CD4-positive, alpha-beta memory T cell (primary cell): ENCODE results near the gene NR1D1. TPM values are rescaled to one million over a fixed set of nuclear protein-coding genes. Genes with fewer than 3 reads are reported as not detected.

Experiments used
- CTCF ChIA-PET: fragments of 350-600 bp; sonication (Branson Sonifier 250); formaldehyde crosslinking; loops from one replicate; lab custom pipeline; 2021; ENCODE audit warnings: inconsistent platforms; ENCODE audit not compliant: partially characterized antibody; lab: Charles Lee
- POLR2A ChIA-PET: fragments of 350-600 bp; sonication (Branson Sonifier 250); formaldehyde crosslinking; loops from one replicate; lab custom pipeline; 2021; ENCODE audit not compliant: partially characterized antibody; lab: Charles Lee
- DNase-seq, 5 donors: peaks; one replicate each; pipeline versions ENCODE4 v3.0.0 to v3.0.0-alpha.2; 2020 to 2022; ENCODE audit warnings: mixed read lengths in 1 of 5
- H3K27ac ChIP-seq: one replicate; pipeline ENCODE4 v1.7.0; 2013; ENCODE audit warnings: low read depth, low read length
- H3K27me3 ChIP-seq: 2 replicates; pipeline ENCODE4 v1.7.0; 2013; ENCODE audit warnings: mild to moderate bottlenecking, low read length, moderate library complexity; ENCODE audit not compliant: insufficient read depth
- H3K36me3 ChIP-seq: 2 replicates; pipeline ENCODE4 v1.7.0; 2013; ENCODE audit warnings: mild to moderate bottlenecking, low read length, moderate library complexity; ENCODE audit not compliant: insufficient read depth
- H3K4me1 ChIP-seq: 2 replicates; pipeline ENCODE4 v1.7.0; 2013; ENCODE audit warnings: mild to moderate bottlenecking, low read length, moderate library complexity; ENCODE audit not compliant: insufficient read depth
- H3K4me3 ChIP-seq, 2 donors: one replicate each; pipeline ENCODE4 v1.7.0; 2013; ENCODE audit warnings: low read length in 2 of 2, mild to moderate bottlenecking in 1 of 2
- H3K9me3 ChIP-seq, 2 donors: one replicate each; pipeline ENCODE4 v1.7.0; 2013; ENCODE audit warnings: low read length in 2 of 2, control low read depth in 1 of 2; ENCODE audit not compliant: control insufficient read depth in 1 of 2
- H3K27ac Mint-ChIP-seq, 7 donors: one replicate each; pipeline ENCODE4 v1.8.0; 2020 to 2021; ENCODE audit warnings: mixed read lengths in 7 of 7, mild to moderate bottlenecking in 6 of 7, inconsistent platforms in 3 of 7, moderate library complexity in 3 of 7
- H3K27me3 Mint-ChIP-seq, 2 donors: one replicate each; pipeline ENCODE4 v1.8.0; 2020 to 2021; ENCODE audit warnings: mixed read lengths in 2 of 2
- H3K36me3 Mint-ChIP-seq, 2 donors: one replicate each; pipeline ENCODE4 v1.8.0; 2020 to 2021; ENCODE audit warnings: mixed read lengths in 2 of 2, inconsistent platforms in 1 of 2, mild to moderate bottlenecking in 1 of 2
- H3K4me1 Mint-ChIP-seq, 4 donors: one replicate each; pipeline ENCODE4 v1.8.0; 2020 to 2021; ENCODE audit warnings: mixed read lengths in 4 of 4, mild to moderate bottlenecking in 1 of 4
- H3K4me3 Mint-ChIP-seq, 8 donors: one replicate each; pipeline ENCODE4 v1.8.0; 2020 to 2021; ENCODE audit warnings: mixed read lengths in 8 of 8, mild to moderate bottlenecking in 7 of 8, moderate library complexity in 6 of 8, inconsistent platforms in 3 of 8
- H3K9me3 Mint-ChIP-seq, 8 donors: one replicate each; pipeline ENCODE4 v1.8.0; 2020 to 2021; ENCODE audit warnings: mixed read lengths in 8 of 8, mild to moderate bottlenecking in 5 of 8, inconsistent platforms in 3 of 8, moderate library complexity in 1 of 8
- intact Hi-C: fragments of 100-400 bp; cut with micrococcal nuclease; formaldehyde crosslinking; loops from one replicate; pipeline ENCODE4 v1.15.1; 2023
- polyA plus RNA-seq, 2 donors: library from polyadenylated mRNA; unstranded; fragments of 300-500 nt; fragmentation: Illumina TruSeq; gene quantifications; one replicate each; pipeline ENCODE4 v1.2.3, GENCODE V29; 2021
- total RNA-seq, 2 experiments: library from RNA; stranded (reverse); gene quantifications; one replicate each; pipeline ENCODE4 v1.2.3, GENCODE V29; 2021

The NR1D1 gene
- total and polyA plus RNA-seq, 4 experiments from 2014 or later = 5.7 to 15.1 (median 13.6) TPM

DNA sequence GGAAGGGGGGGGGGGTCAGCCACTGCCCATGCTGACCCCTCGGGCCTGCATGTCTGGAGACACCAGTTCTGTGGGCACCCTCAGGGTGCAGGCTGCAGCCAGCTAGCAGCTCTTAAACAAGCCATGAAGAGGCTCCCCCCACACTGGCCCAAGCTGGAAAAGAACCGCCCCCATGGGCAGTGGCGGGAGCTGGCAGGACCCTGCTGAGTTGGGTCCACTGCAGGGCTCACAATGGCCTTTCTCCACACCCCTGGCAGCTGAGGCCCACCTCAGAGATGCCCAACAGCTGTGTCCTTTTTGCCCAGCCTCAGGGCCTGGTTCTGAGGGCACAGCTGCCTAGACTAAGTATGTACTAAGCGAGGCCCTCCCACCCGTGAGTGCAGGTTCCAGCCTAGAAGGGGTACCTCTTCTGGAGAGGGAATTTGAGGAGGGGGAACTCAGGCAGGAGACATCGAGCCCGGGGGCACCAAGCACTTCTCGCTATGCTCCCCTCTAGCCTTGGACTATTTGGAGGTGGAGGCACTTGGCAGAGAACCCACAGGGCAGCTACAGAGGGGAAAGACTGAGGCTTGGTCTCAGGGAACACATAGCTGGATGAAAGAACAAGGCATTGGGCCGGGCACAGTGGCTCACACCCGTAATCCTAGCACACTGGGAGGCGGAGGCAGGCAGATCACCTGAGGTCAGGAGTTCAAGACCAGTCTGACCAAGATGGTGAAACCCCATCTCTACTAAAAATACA is 34.4 kb downstream of the NR1D1 start:
- DNase-seq = no peak
- CTCF ChIA-PET = interaction anchor here (0.9 to 26.4 kb wide), 11 partner anchors 10 to 125 kb away, joined by 3 to 543 read pairs (median 8); partner anchors contain the start of gene NR1D1
- intact Hi-C loops = no loop called here
- H3K27me3 ChIP-seq = no peaks in the 10 kb centered on the region
- peaks cover 59 to 87% (median 72%) of the 10 kb centered on the region in 4 donors for H3K4me1 Mint-ChIP-seq
- peak overlapping the region in 5 of 8 donors; percentile 15 to 96 (median 41) for H3K4me3 Mint-ChIP-seq
- no peak overlapping the region for H3K27ac ChIP-seq
- H3K9me3 ChIP-seq = no peaks in the 10 kb centered on the region
- H3K27ac Mint-ChIP-seq = peak overlapping the region; percentile 6 to 96 (median 88)
- H3K4me1 ChIP-seq = peaks cover 83% of the 10 kb centered on the region
- no peaks in the 10 kb centered on the region for H3K36me3 ChIP-seq
- no peaks in the 10 kb centered on the region for H3K27me3 Mint-ChIP-seq
- H3K9me3 Mint-ChIP-seq = no peaks in the 10 kb centered on the region
- peaks cover 0 to 5% of the 10 kb centered on the region in 2 donors for H3K36me3 Mint-ChIP-seq
- POLR2A ChIA-PET = interaction anchor here (0.7 to 15.8 kb wide), 10 partner anchors 9 to 75 kb away, joined by 3 to 304 read pairs (median 10); partner anchors contain the start of genes CASC3, MED24 and NR1D1
- no peak overlapping the region for H3K4me3 ChIP-seq

DNA sequence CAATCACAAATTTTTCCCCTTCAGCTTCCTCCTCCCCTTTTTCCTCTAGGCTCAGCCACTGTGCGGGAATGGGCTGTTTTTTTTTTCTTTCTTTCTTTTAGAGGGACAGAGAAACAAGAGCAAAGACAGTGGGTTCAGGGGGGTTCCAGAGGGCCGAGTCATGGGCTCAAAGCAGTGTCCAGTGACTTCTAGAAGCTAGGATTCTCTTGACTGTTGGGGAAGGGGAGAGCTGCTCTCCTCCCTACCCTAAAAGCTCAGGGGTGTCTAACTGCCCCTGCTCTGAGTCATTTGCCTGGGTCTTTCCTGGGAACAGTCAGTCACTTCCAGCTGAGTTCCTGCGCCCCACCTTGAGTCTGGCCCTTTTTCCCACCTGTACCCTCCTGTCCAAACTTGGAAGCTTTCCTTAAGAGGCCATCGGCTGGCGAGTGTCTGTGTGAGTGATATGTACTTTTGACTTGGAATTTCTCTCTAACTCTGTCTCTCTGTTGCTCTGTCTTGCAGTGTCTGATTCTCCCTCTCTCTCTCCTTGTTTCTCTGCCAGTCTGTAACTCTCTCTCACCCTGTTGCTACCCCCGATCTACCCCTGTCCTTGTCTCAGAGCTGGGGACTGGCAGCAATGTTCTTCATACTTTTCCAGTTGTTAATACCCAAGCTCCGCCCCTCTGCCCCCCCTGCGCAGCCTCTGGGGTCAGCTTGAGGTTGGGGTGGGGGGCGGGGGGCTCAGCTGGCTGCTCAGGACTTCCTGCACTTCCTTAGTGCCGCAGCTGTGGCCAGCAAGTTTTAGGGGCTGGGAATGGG is 35.2 kb downstream of the NR1D1 start:
- no peaks in the 10 kb centered on the region for H3K9me3 Mint-ChIP-seq
- H3K27me3 ChIP-seq = no peaks in the 10 kb centered on the region
- H3K27me3 Mint-ChIP-seq = no peaks in the 10 kb centered on the region
- H3K36me3 Mint-ChIP-seq = peaks cover 0 to 5% of the 10 kb centered on the region in 2 donors
- no peaks in the 10 kb centered on the region for H3K9me3 ChIP-seq
- DNase-seq = no peak
- H3K27ac ChIP-seq = no peak overlapping the region
- intact Hi-C loops = no loop called here
- H3K4me1 Mint-ChIP-seq = peaks cover 55 to 79% (median 66%) of the 10 kb centered on the region in 4 donors
- ChIA-PET POLR2A (interaction anchor here (0.7 to 15.8 kb wide), 10 partner anchors 10 to 252 kb away, joined by 3 to 304 read pairs (median 10); partner anchors contain the start of genes CASC3, MED24 and NR1D1), CTCF (interaction anchor here (0.6 to 26.4 kb wide), 17 partner anchors 11 to 410 kb away, joined by 3 to 543 read pairs (median 6); partner anchors contain the start of genes MED24 and NR1D1)
- peak overlapping the region; percentile 76 to 95 (median 90) for H3K27ac Mint-ChIP-seq
- H3K4me3 Mint-ChIP-seq = peak overlapping the region; percentile 83 to 96 (median 94)
- H3K4me1 ChIP-seq = peaks cover 75% of the 10 kb centered on the region
- H3K36me3 ChIP-seq = no peaks in the 10 kb centered on the region
- no peak overlapping the region for H3K4me3 ChIP-seq

GRCh38 chr17:40063901-40064531 is 36.4 kb downstream of the NR1D1 start:
- peak overlapping the region; percentile 76 to 95 (median 90) for H3K27ac Mint-ChIP-seq
- DNase-seq = no peak

DNA sequence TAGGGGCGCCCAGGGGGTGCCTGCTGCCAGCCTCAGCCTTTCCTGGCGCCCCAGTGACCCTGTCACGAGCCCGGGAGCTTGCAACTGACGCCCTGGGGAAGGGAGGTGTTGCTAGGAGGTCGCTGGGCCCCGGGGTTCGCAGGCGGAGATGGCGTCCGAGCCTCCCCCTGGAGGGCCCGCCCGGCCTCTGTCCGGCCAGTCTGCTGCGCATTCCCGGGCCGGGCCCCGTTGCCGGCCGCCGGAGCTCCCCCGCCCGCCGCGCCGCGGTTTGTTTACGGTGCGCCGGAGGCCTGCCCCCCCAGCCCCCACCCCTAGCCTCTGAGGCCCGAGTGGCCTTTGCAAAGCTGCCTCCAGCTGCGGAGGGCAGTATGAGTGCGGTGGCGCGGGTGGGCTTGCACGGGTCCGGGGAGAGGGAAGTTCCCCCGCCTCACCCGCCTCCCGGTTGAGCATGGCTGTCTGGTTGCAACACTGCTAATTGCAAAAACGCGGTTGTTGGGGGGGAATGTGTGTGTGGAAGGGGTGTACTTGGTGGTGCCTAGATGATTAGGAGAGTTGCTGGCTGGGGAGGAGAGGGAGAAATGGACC is 37.1 kb downstream of the NR1D1 start:
- no peaks in the 10 kb centered on the region for H3K9me3 Mint-ChIP-seq
- no peaks in the 10 kb centered on the region for H3K27me3 ChIP-seq
- peak overlapping the region; percentile 57 to 70 for H3K4me3 ChIP-seq
- intact Hi-C loops = loop anchor here (1.0 kb wide), 1 partner anchor 105 kb away; no protein-coding TSS in a partner anchor
- H3K9me3 ChIP-seq = no peaks in the 10 kb centered on the region
- CTCF ChIA-PET = interaction anchor here (1.1 to 26.4 kb wide), 5 partner anchors 13 to 105 kb away, joined by 6 to 543 read pairs (median 8); partner anchors contain the start of gene NR1D1
- H3K27me3 Mint-ChIP-seq = no peaks in the 10 kb centered on the region
- H3K27ac ChIP-seq = peak overlapping the region; percentile 70
- DNase-seq = peak in 1 of 5 donors; percentile 60
- H3K4me1 ChIP-seq = peaks cover 56% of the 10 kb centered on the region
- H3K4me3 Mint-ChIP-seq = peak overlapping the region; percentile 83 to 96 (median 94)
- no peaks in the 10 kb centered on the region for H3K36me3 ChIP-seq
- peaks cover 40 to 60% (median 49%) of the 10 kb centered on the region in 4 donors for H3K4me1 Mint-ChIP-seq
- peak overlapping the region in 6 of 7 donors; percentile 80 to 95 (median 90) for H3K27ac Mint-ChIP-seq
- peaks cover 0 to 2% of the 10 kb centered on the region in 2 donors for H3K36me3 Mint-ChIP-seq
- POLR2A ChIA-PET = interaction anchor here (0.9 to 15.8 kb wide), 10 partner anchors 9 to 105 kb away, joined by 4 to 304 read pairs (median 12); partner anchors contain the start of genes CASC3, MED24, MSL1 and NR1D1

More at GRCh38 chr17:40063901-40064531, 36.4 kb downstream of the NR1D1 start:
- intact Hi-C loops = loop anchor here (1.0 kb wide), 1 partner anchor 104 kb away; no protein-coding TSS in a partner anchor
- peak overlapping the region; percentile 57 to 70 for H3K4me3 ChIP-seq
- Mint-ChIP-seq H3K9me3 (no peaks in the 10 kb centered on the region), H3K36me3 (peaks cover 0 to 2% of the 10 kb centered on the region in 2 donors), H3K4me1 (peaks cover 46 to 68% (median 55%) of the 10 kb centered on the region in 4 donors), H3K4me3 (peak overlapping the region; percentile 83 to 96 (median 94)), H3K27me3 (no peaks in the 10 kb centered on the region)
- no peaks in the 10 kb centered on the region for H3K27me3 ChIP-seq
- peak overlapping the region; percentile 70 for H3K27ac ChIP-seq
- ChIA-PET CTCF (interaction anchor here (0.8 to 26.4 kb wide), 12 partner anchors 10 to 135 kb away, joined by 3 to 543 read pairs (median 6); partner anchors contain the start of genes MED24 and NR1D1), POLR2A (interaction anchor here (0.9 to 15.8 kb wide), 13 partner anchors 8 to 254 kb away, joined by 3 to 304 read pairs (median 11); partner anchors contain the start of genes CASC3, MED24, MSL1 and NR1D1)
- no peaks in the 10 kb centered on the region for H3K9me3 ChIP-seq
- peaks cover 63% of the 10 kb centered on the region for H3K4me1 ChIP-seq
- H3K36me3 ChIP-seq = no peaks in the 10 kb centered on the region

DNA sequence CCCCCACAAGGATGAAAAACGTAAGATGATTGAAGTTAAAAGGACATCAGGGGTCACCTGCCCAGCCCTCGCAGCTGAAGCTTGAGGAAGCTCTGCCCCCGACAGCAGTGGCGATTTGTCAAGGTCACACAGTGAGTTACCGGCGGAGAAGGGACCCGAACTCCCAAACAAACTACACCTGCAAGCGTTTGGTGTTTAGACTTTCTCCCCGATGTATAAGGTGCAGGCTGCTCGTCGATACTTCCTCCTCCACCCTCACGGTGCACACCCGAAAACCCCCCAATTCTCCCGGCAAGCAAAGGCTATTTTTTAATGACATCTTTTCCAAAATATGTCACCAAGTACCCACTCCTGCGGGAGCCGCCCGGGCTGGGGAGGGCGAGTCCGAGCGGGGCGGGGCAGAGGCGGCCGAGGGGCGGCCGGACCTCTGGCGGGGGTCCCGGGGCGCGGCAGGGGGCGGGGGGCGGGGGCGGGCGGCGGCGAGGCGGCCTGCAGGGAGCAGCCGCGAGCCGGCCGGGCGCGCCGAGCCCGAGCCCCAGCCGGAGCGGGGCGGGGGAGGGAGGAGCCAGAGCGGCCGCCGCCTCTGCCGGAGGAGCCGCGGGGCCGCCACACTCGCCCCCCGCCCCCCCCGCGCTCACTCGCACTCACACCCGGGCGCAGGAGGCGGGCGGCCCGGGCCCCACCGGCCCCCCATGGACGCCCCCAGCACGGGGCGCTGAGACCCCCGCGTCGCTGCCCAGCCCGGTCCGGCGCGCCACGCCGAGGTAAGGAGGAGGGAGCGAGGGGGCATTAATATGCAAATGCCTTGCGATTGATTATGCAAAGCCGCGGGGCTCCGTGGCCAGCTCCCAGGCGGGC is 37.8 kb downstream of the NR1D1 start, which contains the start of gene THRA:
TSS of gene THRA (plus strand) at position 637 of the 858 bp plus-strand sequence. CDS start 11,524 bp downstream, outside the sequence.
- Histone ChIP-seq H3K36me3 (no peaks in the 10 kb centered on the region), H3K9me3 (no peaks in the 10 kb centered on the region), H3K27ac (peak within 1 kb of the TSS; percentile 70), H3K4me3 (peak within 1 kb of the TSS; percentile 57 to 70), H3K4me1 (peaks cover 49% of the 10 kb centered on the region), H3K27me3 (peaks cover 3% of the 10 kb centered on the region)
- peaks cover 0 to 2% of the 10 kb centered on the region in 2 donors for H3K36me3 Mint-ChIP-seq
- DNase-seq = peak; percentile 71 to 75 (median 73)
- POLR2A ChIA-PET = interaction anchor here (0.6 to 15.8 kb wide), 13 partner anchors 9 to 106 kb away, joined by 3 to 304 read pairs (median 9); partner anchors contain the start of genes CASC3, MED24, MSL1 and NR1D1
- CTCF ChIA-PET = interaction anchor here (0.8 to 26.4 kb wide), 10 partner anchors 9 to 129 kb away, joined by 4 to 543 read pairs (median 8); partner anchors contain the start of gene NR1D1
- intact Hi-C loops = loop anchor here (1.0 kb wide), 3 partner anchors 24 to 106 kb away; no protein-coding TSS in a partner anchor
- no peaks in the 10 kb centered on the region for H3K9me3 Mint-ChIP-seq
- peaks cover 1% of the 10 kb centered on the region in 2 donors for H3K27me3 Mint-ChIP-seq
- H3K27ac Mint-ChIP-seq = peak within 1 kb of the TSS; percentile 81 to 96 (median 91)
- peaks cover 33 to 53% (median 42%) of the 10 kb centered on the region in 4 donors for H3K4me1 Mint-ChIP-seq
- peak within 1 kb of the TSS; percentile 90 to 96 (median 94) for H3K4me3 Mint-ChIP-seq
